ENCODE data around the gene PPFIBP1. TPM values are rescaled to one million over a fixed set of nuclear protein-coding genes. Genes with fewer than 3 reads are reported as not detected.

PPFIBP1 gene
- total and polyA plus RNA-seq, 2 of the 13 experiments (the other 11 are each of a cell fraction or from before 2014, with no cell fraction given) = 16.2 to 21.8 TPM

GRCh38 chr12:27705263-27705662 lies 181.3 kb downstream of the PPFIBP1 start (continued):
- TF ChIP-seq STAT6 (CRISPR knock-in tag; IDR thresholded peaks at IDR 0.05; ENCODE audit: borderline replicate concordance) (no peak), NR2C2 (CRISPR knock-in tag; IDR thresholded peaks at IDR 0.05; ENCODE audit: borderline replicate concordance) (peak; percentile 20; the same call in 1 of the 2 replicates), ZBTB21 (CRISPR knock-in tag; IDR thresholded peaks at IDR 0.05) (no peak), ATAD3A (CRISPR knock-in tag; IDR thresholded peaks at IDR 0.05) (no peak), ZNF790 (CRISPR knock-in tag; IDR thresholded peaks at IDR 0.05; ENCODE audit: borderline replicate concordance) (no peak), NCOA5 (CRISPR knock-in tag; IDR thresholded peaks at IDR 0.05) (no peak), ZNF768 (CRISPR knock-in tag; IDR thresholded peaks at IDR 0.05) (no peak), ZBTB3 (CRISPR knock-in tag; IDR thresholded peaks at IDR 0.05; ENCODE audit: borderline replicate concordance, low read depth) (no peak), ZNF326 (CRISPR knock-in tag; IDR thresholded peaks at IDR 0.05; ENCODE audit: borderline replicate concordance) (no peak), NKX3-1 (CRISPR knock-in tag; IDR thresholded peaks at IDR 0.05) (peak; percentile 85), PAX8 (CRISPR knock-in tag; IDR thresholded peaks at IDR 0.05; ENCODE audit: borderline replicate concordance) (no peak), PPARG (CRISPR knock-in tag; conservative IDR thresholded peaks at IDR 0.05) (no peak), ZNF775 (CRISPR knock-in tag; IDR thresholded peaks at IDR 0.05; ENCODE audit: borderline replicate concordance) (no peak), MYC (CRISPR knock-in tag; IDR thresholded peaks at IDR 0.05; ENCODE audit: borderline replicate concordance) (peak; percentile 81; the same call in 1 of the 2 replicates), RFXAP (CRISPR knock-in tag; IDR thresholded peaks at IDR 0.05; ENCODE audit: borderline replicate concordance) (0 out of 2 replicates have a peak, but pooled peaks have one; percentile 17), MAFG (CRISPR knock-in tag; IDR thresholded peaks at IDR 0.05) (no peak), STAT5B (CRISPR knock-in tag; IDR thresholded peaks at IDR 0.05) (no peak), ZNF225 (CRISPR knock-in tag; IDR thresholded peaks at IDR 0.05) (no peak), REST (IDR thresholded peaks at IDR 0.05; ENCODE audit: borderline replicate concordance in 1 of 2, low read depth in 1 of 2, low read length in 2 of 2) (no peak)
- TF ChIP-seq, protein P1, sequence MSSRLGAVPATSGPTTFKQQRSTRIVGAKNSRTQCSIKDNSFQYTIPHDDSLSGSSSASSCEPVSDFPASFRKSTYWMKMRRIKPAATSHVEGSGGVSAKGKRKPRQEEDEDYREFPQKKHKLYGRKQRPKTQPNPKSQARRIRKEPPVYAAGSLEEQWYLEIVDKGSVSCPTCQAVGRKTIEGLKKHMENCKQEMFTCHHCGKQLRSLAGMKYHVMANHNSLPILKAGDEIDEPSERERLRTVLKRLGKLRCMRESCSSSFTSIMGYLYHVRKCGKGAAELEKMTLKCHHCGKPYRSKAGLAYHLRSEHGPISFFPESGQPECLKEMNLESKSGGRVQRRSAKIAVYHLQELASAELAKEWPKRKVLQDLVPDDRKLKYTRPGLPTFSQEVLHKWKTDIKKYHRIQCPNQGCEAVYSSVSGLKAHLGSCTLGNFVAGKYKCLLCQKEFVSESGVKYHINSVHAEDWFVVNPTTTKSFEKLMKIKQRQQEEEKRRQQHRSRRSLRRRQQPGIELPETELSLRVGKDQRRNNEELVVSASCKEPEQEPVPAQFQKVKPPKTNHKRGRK (CRISPR knock-in tag; IDR thresholded peaks at IDR 0.05) = no peak
- TF ChIP-seq, protein P2, sequence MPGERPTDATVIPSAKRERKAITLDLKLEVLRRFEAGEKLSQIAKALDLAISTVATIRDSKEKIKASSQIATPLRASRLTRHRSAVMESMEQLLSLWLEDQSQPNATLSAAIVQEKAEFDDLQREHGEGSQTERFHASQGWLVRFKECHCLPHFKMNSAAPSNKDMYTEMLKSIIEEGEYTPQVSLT (CRISPR knock-in tag; IDR thresholded peaks at IDR 0.05; ENCODE audit: borderline replicate concordance, low read depth) = no peak
- TF ChIP-seq, protein P3, sequence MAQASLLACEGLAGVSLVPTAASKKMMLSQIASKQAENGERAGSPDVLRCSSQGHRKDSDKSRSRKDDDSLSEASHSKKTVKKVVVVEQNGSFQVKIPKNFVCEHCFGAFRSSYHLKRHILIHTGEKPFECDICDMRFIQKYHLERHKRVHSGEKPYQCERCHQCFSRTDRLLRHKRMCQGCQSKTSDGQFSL (CRISPR knock-in tag; IDR thresholded peaks at IDR 0.05) = no peak
